AG04450 (cell line): ENCODE data around the gene MAPK8IP3. TPM values are rescaled to one million over a fixed set of nuclear protein-coding genes. Genes with fewer than 3 reads are reported as not detected.

ENCODE experiments used
- CTCF ChIA-PET: fragments of 300-600, 350-600 bp; formaldehyde crosslinking; extraction: SDS; loops from one replicate; lab custom pipeline; 2022; ENCODE audit warnings: antibody characterized with exemption, inconsistent platforms; lab: Charles Lee
- POLR2A ChIA-PET: fragments of 350-600 bp; formaldehyde crosslinking; extraction: SDS; loops from one replicate; lab custom pipeline; 2021; ENCODE audit warnings: antibody characterized with exemption, inconsistent platforms; lab: Yijun Ruan, JAX
- DNase-seq: peaks from one replicate; pipeline ENCODE4 v3.0.0-alpha.2; 2011; ENCODE audit warnings: low read depth, low spot score
- H3K27ac ChIP-seq: one replicate; pipeline ENCODE4 v1.5.1; 2012; ENCODE audit warnings: low read depth, low read length, control low read depth
- H3K27me3 ChIP-seq: one replicate; pipeline ENCODE4 v1.6.0; 2012; ENCODE audit warnings: low read length; ENCODE audit not compliant: control insufficient read depth, insufficient read depth
- H3K4me3 ChIP-seq: 2 replicates; pipeline ENCODE4 v1.5.1; 2011; ENCODE audit warnings: mild to moderate bottlenecking, low read depth, low read length, control low read depth
- H3K9me3 ChIP-seq: 2 replicates; pipeline ENCODE4 v1.5.1; 2012; ENCODE audit warnings: low read length; ENCODE audit not compliant: control insufficient read depth, insufficient read depth
- CTCF ChIP-seq: IDR thresholded peaks from 2 replicates; pipeline ENCODE4 v1.5.1; 2011; ENCODE audit warnings: low read depth, low read length, control low read depth, inconsistent platforms
- polyA plus RNA-seq: library from polyadenylated mRNA; depleted of rRNA; stranded (reverse); fragments of >200 nt; gene quantifications from 2 replicates; pipeline ENCODE4 v1.2.3, GENCODE V29; 2011

The MAPK8IP3 gene
- polyA plus RNA-seq, 1 experiment, result 11.8 TPM

GRCh38 chr16:1765826-1766225, 59.8 kb downstream of the MAPK8IP3 start:
- H3K27me3 ChIP-seq, result no peaks in the 10 kb centered on the region
- no peak overlapping the region for H3K4me3 ChIP-seq
- DNase-seq, result no peak
- H3K9me3 ChIP-seq, result peaks cover 6% of the 10 kb centered on the region; the same call in 1 of the 2 replicates
- CTCF ChIA-PET, result no interaction called here
- H3K27ac ChIP-seq, result no peak overlapping the region
- POLR2A ChIA-PET, result no interaction called here
- TF ChIP-seq CTCF, result no peak

- ChIA-PET POLR2A (interaction anchor here (0.6 kb wide), 1 partner anchor 9 kb away, joined by 3 read pairs; no protein-coding TSS in a partner anchor), CTCF (no interaction called here)
- Histone ChIP-seq H3K4me3 (no peak overlapping the region), H3K27ac (no peak overlapping the region), H3K9me3 (peaks cover 6% of the 10 kb centered on the region; the same call in 1 of the 2 replicates), H3K27me3 (no peaks in the 10 kb centered on the region)
- TF ChIP-seq CTCF, result no peak
- DNase-seq, result no peak
These were observed 60.2 kb downstream of the MAPK8IP3 start for GRCh38 chr16:1766231-1766630.

GRCh38 chr16:1766701-1767100, 60.7 kb downstream of the MAPK8IP3 start:
- Histone ChIP-seq H3K4me3 (no peak overlapping the region), H3K9me3 (peaks cover 6% of the 10 kb centered on the region; the same call in 1 of the 2 replicates), H3K27me3 (no peaks in the 10 kb centered on the region), H3K27ac (no peak overlapping the region)
- ChIA-PET POLR2A (interaction anchor here (0.6 kb wide), 1 partner anchor 9 kb away, joined by 3 read pairs; no protein-coding TSS in a partner anchor), CTCF (no interaction called here)
- TF ChIP-seq CTCF, result no peak
- DNase-seq, result no peak

- CTCF ChIA-PET, result no interaction called here
- no peak overlapping the region for H3K4me3 ChIP-seq
- H3K9me3 ChIP-seq, result peaks cover 6% of the 10 kb centered on the region; the same call in 1 of the 2 replicates
- no peak overlapping the region for H3K27ac ChIP-seq
- no peak for TF ChIP-seq CTCF
- no peak for DNase-seq
- no peaks in the 10 kb centered on the region for H3K27me3 ChIP-seq
- POLR2A ChIA-PET, result no interaction called here
These were observed 61.4 kb downstream of the MAPK8IP3 start for GRCh38 chr16:1767116-1767994.

GRCh38 chr16:1768061-1768766, 62.2 kb downstream of the MAPK8IP3 start:
- H3K27ac ChIP-seq, result no peak overlapping the region
- H3K4me3 ChIP-seq, result no peak overlapping the region
- H3K27me3 ChIP-seq, result no peaks in the 10 kb centered on the region
- POLR2A ChIA-PET, result no interaction called here
- DNase-seq, result no peak
- TF ChIP-seq CTCF, result no peak
- peaks cover 6% of the 10 kb centered on the region; the same call in 1 of the 2 replicates for H3K9me3 ChIP-seq
- CTCF ChIA-PET, result no interaction called here
